Calu3 (cell line): ENCODE measurements around the gene CAMK1D. TPM values are rescaled to one million over a fixed set of nuclear protein-coding genes. Genes with fewer than 3 reads are reported as not detected.

Experiments used
- BruUV-seq: library from RNA; stranded (reverse); fragments of 400-500 nt; replicated peaks from 2 replicates; lab custom pipeline; 2021; lab: Mats Ljungman, UMichigan
- CTCF ChIA-PET: fragments of 300-600 bp; sonication (Branson Sonifier 250); formaldehyde crosslinking; loops from one replicate; lab custom pipeline; 2022; ENCODE audit warnings: antibody characterized with exemption; lab: Charles Lee
- DNase-seq: peaks from one replicate; pipeline ENCODE4 v3.0.0; 2022
- H3K27ac Mint-ChIP-seq: one replicate; pipeline ENCODE4 v1.8.0; 2022; ENCODE audit warnings: mixed read lengths; ENCODE audit not compliant: unreplicated experiment
- H3K27me3 Mint-ChIP-seq: one replicate; pipeline ENCODE4 v1.8.0; 2022; ENCODE audit warnings: mixed read lengths; ENCODE audit not compliant: unreplicated experiment
- H3K36me3 Mint-ChIP-seq: one replicate; pipeline ENCODE4 v1.8.0; 2022; ENCODE audit warnings: mild to moderate bottlenecking, moderate library complexity, mixed read lengths; ENCODE audit not compliant: insufficient read depth, unreplicated experiment
- H3K4me1 Mint-ChIP-seq: one replicate; pipeline ENCODE4 v1.8.0; 2022; ENCODE audit warnings: mild to moderate bottlenecking, low read depth, mixed read lengths; ENCODE audit not compliant: unreplicated experiment
- H3K4me3 Mint-ChIP-seq: one replicate; pipeline ENCODE4 v1.8.0; 2022; ENCODE audit warnings: mild to moderate bottlenecking, low read depth, moderate library complexity, mixed read lengths; ENCODE audit not compliant: unreplicated experiment
- H3K9me3 Mint-ChIP-seq: one replicate; pipeline ENCODE4 v1.8.0; 2022; ENCODE audit warnings: low read depth, mixed read lengths; ENCODE audit not compliant: unreplicated experiment
- intact Hi-C: fragments of 100-400 bp; cut with micrococcal nuclease; formaldehyde crosslinking; loops from one replicate; pipeline ENCODE4 v1.10.0; 2022; ENCODE audit not compliant: unreplicated experiment
- total RNA-seq: library from RNA; stranded (reverse); gene quantifications from 2 replicates; pipeline ENCODE4 v1.2.3, GENCODE V29; 2022
- TF ChIP-seq, protein P1 (sequence below): fragments of 200-600 bp; IDR thresholded peaks from one replicate; pipeline ENCODE4 v1.8.0; 2022; ENCODE audit warnings: antibody characterized with exemption; ENCODE audit not compliant: unreplicated experiment

The CAMK1D gene
- total RNA-seq, 1 experiment from 2014 or later = 2.6 TPM

DNA sequence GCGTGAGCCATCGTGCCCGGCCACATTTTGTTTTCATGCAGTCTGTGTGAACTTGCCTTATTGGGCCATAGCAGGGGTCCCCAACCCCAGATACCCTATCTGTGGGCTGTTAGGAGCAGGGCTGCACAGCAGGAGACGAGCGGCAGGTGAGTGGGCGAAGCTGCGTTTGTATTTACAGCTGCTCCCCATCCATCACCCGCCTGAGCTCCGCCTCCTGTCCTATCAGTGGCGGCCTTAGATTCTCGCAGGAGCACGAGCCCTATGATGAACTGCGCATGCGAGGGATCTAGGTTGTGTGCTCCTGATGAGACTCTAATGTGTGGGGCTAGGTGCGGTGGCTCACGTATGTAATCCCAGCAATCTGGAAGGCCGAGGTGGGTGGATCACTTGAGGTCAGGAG is 293.9 kb downstream of the CAMK1D start:
- Mint-ChIP-seq H3K4me3 (no peak overlapping the region), H3K4me1 (peaks cover 5% of the 10 kb centered on the region), H3K27me3 (peaks cover 40% of the 10 kb centered on the region), H3K27ac (no peak overlapping the region), H3K9me3 (no peaks in the 10 kb centered on the region), H3K36me3 (no peaks in the 10 kb centered on the region)
- intact Hi-C loops = no loop called here
- CTCF ChIA-PET = no interaction called here
- no peak for DNase-seq
- no TSS peak for BruUV-seq
- TF ChIP-seq, protein P1, sequence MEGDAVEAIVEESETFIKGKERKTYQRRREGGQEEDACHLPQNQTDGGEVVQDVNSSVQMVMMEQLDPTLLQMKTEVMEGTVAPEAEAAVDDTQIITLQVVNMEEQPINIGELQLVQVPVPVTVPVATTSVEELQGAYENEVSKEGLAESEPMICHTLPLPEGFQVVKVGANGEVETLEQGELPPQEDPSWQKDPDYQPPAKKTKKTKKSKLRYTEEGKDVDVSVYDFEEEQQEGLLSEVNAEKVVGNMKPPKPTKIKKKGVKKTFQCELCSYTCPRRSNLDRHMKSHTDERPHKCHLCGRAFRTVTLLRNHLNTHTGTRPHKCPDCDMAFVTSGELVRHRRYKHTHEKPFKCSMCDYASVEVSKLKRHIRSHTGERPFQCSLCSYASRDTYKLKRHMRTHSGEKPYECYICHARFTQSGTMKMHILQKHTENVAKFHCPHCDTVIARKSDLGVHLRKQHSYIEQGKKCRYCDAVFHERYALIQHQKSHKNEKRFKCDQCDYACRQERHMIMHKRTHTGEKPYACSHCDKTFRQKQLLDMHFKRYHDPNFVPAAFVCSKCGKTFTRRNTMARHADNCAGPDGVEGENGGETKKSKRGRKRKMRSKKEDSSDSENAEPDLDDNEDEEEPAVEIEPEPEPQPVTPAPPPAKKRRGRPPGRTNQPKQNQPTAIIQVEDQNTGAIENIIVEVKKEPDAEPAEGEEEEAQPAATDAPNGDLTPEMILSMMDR = no peak

DNA sequence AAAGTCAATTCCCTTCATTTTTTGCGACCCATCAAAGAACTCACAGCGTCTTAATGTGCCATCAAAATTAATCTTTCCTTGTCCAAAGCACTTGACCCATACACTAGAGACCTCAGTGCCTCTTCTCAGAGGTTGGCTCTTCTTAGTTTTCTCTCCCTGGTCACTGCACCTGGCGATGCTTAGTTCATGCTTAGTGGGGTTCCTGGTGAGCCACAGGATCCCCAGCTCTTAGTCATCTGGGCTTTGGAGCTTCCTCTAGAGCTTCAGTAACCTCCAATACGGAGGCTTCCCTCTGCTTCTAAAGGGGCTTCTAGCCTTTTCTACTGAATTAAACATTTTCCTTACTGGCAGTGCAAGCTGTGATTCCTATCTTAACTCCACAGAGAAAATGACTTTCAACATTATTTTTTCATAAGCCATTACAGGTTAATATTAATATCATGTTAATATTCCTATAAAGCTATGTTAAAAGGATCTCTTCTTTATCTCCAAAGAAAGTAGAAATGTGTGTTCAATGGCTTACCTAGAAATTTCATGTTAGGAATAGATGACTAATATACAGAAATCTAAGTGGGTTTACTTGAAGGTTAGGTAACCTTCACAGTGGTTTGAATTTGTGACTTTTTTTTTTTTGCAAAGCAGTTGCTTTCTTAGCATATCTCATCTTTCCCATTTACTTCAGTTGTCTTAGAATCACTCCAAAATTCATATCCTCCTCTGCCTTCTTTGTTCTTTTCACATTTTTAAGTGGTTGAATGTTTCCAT is 295.2 kb downstream of the CAMK1D start:
- BruUV-seq = no TSS peak
- CTCF ChIA-PET = interaction anchor here (0.6 kb wide), 1 partner anchor 508 kb away, joined by 3 read pairs; no protein-coding TSS in a partner anchor
- intact Hi-C loops = no loop called here
- Mint-ChIP-seq H3K36me3 (no peaks in the 10 kb centered on the region), H3K4me1 (no peaks in the 10 kb centered on the region), H3K27ac (no peak overlapping the region), H3K9me3 (no peaks in the 10 kb centered on the region), H3K4me3 (no peak overlapping the region), H3K27me3 (peaks cover 39% of the 10 kb centered on the region)
- no peak for DNase-seq
- TF ChIP-seq, protein P1 = no peak

DNA sequence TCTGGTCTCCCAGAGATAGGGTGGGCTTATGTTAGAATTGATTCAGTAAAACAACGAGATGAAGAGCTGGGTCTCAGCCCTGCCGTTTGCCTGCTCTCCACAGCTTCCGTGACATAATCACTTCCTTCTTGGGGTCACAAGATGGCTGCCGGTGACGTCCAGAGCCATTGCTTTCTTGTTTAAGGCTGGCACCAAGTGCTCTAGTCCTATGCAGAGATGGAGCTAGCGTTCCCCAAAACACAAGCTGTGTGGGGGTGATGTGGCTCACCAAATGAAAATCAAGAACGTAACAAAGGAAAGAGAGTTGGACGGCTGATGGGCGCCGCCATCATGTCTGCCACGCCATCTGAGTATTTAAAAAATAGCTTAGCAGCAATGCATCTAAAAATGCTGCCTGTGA is 296.1 kb downstream of the CAMK1D start:
- CTCF ChIA-PET = no interaction called here
- Mint-ChIP-seq H3K4me1 (no peaks in the 10 kb centered on the region), H3K4me3 (no peak overlapping the region)

DNA sequence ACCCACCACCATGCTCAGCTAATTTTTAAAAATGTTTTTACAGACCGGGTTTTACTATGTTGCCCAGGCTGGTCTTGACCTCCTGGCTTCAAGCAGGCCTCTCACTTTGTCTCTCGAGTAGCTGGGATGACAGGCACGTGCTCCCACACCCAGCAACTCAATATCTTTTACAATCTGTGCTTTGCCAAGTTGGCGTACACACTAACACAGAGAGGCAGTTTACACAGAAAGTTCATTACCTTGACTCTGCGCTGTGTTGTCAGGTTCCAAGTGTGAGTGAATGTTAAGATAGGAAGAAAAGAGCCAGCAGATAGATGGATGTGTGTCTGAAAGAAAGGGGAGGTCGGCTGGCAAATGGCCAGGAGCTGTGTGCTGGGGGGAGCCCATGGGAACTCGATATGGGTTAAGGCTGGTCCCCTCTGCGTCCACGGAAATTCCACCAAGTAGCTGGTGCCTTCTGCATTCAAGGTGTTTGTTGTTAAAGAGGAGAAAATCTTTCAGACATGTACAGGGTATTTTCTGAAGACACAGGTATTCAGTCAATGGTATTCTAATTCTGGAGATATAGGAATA is 299.8 kb downstream of the CAMK1D start:
- Mint-ChIP-seq H3K4me1 (no peaks in the 10 kb centered on the region), H3K36me3 (no peaks in the 10 kb centered on the region), H3K27ac (no peak overlapping the region), H3K4me3 (no peak overlapping the region), H3K9me3 (no peaks in the 10 kb centered on the region), H3K27me3 (peaks cover 57% of the 10 kb centered on the region)
- BruUV-seq = no TSS peak
- TF ChIP-seq, protein P1 = no peak
- intact Hi-C loops = no loop called here
- CTCF ChIA-PET = no interaction called here
- DNase-seq = no peak

More for the DNA sequence above, 296.1 kb downstream of the CAMK1D start:
- BruUV-seq = no TSS peak
- intact Hi-C loops = no loop called here
- no peaks in the 10 kb centered on the region for H3K9me3 Mint-ChIP-seq
- H3K27ac Mint-ChIP-seq = no peak overlapping the region
- H3K27me3 Mint-ChIP-seq = peaks cover 40% of the 10 kb centered on the region
- no peaks in the 10 kb centered on the region for H3K36me3 Mint-ChIP-seq
- DNase-seq = no peak
- TF ChIP-seq, protein P1 = no peak
